ENCODE results near the gene RHBDL1.

Gene RHBDL1

GRCh38 chr16:633336-634050, 42.0 kb upstream of the RHBDL1 start:
- DNase-seq (ENCODE audit: low read depth) = no peak
- no peak overlapping the region for H3K4me3 ChIP-seq (ENCODE audit: low read depth, low read length)
- TF ChIP-seq, protein P1, sequence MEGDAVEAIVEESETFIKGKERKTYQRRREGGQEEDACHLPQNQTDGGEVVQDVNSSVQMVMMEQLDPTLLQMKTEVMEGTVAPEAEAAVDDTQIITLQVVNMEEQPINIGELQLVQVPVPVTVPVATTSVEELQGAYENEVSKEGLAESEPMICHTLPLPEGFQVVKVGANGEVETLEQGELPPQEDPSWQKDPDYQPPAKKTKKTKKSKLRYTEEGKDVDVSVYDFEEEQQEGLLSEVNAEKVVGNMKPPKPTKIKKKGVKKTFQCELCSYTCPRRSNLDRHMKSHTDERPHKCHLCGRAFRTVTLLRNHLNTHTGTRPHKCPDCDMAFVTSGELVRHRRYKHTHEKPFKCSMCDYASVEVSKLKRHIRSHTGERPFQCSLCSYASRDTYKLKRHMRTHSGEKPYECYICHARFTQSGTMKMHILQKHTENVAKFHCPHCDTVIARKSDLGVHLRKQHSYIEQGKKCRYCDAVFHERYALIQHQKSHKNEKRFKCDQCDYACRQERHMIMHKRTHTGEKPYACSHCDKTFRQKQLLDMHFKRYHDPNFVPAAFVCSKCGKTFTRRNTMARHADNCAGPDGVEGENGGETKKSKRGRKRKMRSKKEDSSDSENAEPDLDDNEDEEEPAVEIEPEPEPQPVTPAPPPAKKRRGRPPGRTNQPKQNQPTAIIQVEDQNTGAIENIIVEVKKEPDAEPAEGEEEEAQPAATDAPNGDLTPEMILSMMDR (IDR thresholded peaks at IDR 0.05; ENCODE audit: low read depth, low read length, missing control alignments) = no peak

DNA sequence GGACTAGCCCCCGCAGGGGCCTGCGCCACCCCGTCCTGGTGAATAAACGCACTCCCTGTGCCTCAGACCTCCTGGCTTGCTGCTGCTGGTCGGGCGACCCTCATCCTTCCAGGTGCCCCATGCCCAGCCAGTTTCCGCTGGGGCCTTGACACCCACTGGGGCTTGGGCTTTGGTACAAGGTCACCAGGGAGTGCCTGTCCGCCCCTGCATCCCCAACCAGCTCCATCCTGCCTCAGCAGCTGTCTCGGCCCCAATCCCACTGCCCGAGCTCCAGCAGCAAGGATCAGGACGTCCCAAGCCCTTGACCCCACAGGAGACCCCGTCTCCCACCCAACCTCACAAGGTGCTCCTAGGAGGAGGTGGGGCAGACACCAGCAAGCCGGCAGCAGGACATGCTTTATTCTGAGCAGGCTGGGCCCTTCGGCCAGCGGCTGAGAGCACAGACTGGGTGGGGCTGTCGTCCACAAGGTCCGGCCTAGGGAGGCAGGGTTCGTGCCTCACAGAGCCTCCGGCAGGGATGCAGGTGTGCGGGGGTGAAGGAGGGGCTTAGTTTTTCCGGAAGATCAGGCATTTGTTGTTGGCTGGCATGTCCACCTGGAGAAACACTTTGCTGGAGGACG, 41.3 kb upstream of the RHBDL1 start:
- H3K4me3 ChIP-seq (ENCODE audit: low read depth, low read length) = no peak overlapping the region
- no peak for DNase-seq (ENCODE audit: low read depth)
- TF ChIP-seq, protein P1 (IDR thresholded peaks at IDR 0.05; ENCODE audit: low read depth, low read length, missing control alignments) = no peak

DNA sequence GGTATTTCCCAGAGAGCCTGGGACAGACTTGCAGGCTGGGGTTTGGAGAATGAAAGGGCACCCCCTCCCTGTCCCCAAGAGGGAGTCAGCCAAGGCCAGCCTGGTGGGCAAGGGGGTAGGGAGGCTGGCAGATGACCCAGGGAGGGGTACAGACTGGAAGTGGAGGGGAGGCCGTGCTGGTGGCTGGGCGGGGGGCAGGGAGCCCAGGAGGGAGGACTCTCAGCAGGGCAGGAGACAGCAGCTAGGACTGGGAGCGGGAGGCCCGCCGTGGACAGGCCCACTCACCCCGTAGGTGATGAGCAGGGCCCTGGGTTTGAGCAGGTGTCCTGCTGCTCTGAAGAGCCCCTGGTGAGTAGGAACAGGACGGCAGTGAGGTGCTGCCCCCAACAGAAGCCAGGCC, 40.5 kb upstream of the RHBDL1 start:
- TF ChIP-seq, protein P1 (IDR thresholded peaks at IDR 0.05; ENCODE audit: low read depth, low read length, missing control alignments) = no peak
- DNase-seq (ENCODE audit: low read depth) = no peak
- peak overlapping the region; percentile 92 for H3K4me3 ChIP-seq (ENCODE audit: low read depth, low read length)

GRCh38 chr16:635573-636205, 39.8 kb upstream of the RHBDL1 start:
- TF ChIP-seq, protein P1 (IDR thresholded peaks at IDR 0.05; ENCODE audit: low read depth, low read length, missing control alignments) = no peak
- peak overlapping the region; percentile 92 for H3K4me3 ChIP-seq (ENCODE audit: low read depth, low read length)
- DNase-seq (ENCODE audit: low read depth) = no peak

- DNase-seq (ENCODE audit: low read depth) = peak; percentile 87
- TF ChIP-seq, protein P1 (IDR thresholded peaks at IDR 0.05; ENCODE audit: low read depth, low read length, missing control alignments) = no peak
- H3K4me3 ChIP-seq (ENCODE audit: low read depth, low read length) = peak within 1 kb of the TSS; percentile 92
Observed at GRCh38 chr16:636206-637080, 39.0 kb upstream of the RHBDL1 start, which contains the start of gene METTL26. TSS of gene METTL26 (minus strand) at chr16:636305. CDS start at chr16:636290, 15 bp downstream.

Data from GM12864 (cell line).